Measurements from ENCODE around the gene TIPARP. TPM values are rescaled to one million over a fixed set of nuclear protein-coding genes. Genes with fewer than 3 reads are reported as not detected.

The TIPARP gene
- total and polyA plus RNA-seq, 12 donors: 13.8 to 74.6 (median 23.1) TPM

DNA sequence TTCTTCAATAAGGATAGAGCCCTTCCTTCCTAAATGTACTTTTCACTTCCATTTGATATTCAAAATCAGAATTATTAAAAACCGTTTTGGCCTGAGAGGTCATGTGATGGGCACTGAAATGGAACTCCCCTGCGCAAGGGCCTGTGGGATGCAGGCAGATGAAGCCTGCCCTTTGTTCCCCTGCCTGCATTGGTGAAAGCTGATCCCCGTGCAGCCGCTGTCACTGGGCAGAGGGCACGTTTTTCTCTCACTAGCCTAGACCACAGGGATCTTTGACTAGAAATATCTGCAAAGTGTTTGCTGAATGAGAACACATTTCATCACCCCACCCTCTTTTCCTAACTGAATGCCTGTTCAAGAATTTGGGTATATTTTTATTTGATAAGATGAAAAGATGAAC lies 74.9 kb downstream of the TIPARP start:
- H3K4me1 ChIP-seq: peaks cover 0 to 15% (median 4%) of the 10 kb centered on the region in 9 donors
- H3K4me3 ChIP-seq: no peak overlapping the region
- H3K27ac ChIP-seq: no peak overlapping the region
- ATAC-seq: no peak
- TF ChIP-seq CTCF (IDR thresholded peaks at IDR 0.05): no peak
- no peaks in the 10 kb centered on the region for H3K36me3 ChIP-seq
- intact Hi-C loops (cut with DNase I): no loop called here
- H3K9me3 ChIP-seq: peaks cover 0 to 9% (median 0%) of the 10 kb centered on the region in 11 donors
- DNase-seq: no peak
- WGBS, 2 donors: 45 to 60% methylated on average over 5 of the region's 5 CpGs
- peaks cover 0 to 9% (median 0%) of the 10 kb centered on the region in 7 donors for H3K27me3 ChIP-seq

DNA sequence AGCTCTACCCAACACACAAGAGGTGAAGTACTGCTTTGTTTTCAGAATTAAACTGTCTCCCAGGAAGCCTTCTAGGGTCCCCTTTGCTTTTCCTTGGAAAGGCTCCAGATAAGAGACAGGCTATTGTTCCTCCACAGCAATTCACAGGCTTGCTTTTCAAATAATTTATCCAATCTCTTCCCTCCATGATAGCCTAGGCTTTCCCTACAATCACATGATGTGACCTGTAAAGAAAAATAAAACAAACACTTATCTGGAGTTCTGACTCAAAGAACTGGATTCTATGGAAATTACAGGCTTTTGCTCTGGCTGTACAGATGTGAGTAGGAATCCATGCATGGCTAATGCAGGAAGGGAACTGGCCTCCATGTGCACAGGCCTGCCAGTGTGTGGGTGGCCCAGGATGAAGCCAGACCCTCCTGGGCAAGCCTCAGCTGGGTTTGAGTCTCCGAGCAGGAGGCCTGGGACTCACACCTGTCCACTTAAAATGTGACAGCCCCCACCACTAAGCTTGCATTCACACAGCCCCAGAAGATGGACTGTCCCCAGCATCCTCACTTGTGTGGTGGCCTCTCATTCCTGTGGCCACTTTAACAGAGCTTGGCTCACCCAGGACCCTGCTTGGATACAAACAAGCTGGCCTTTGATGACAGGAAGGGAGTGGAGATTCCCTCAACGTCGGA lies 75.9 kb downstream of the TIPARP start:
- peak in 3 of 8 donors; percentile 30 to 42 (median 31) for ATAC-seq
- no peak for DNase-seq

GRCh38 chr3:156750874-156751245 lies 76.5 kb downstream of the TIPARP start:
- no peak for DNase-seq
- TF ChIP-seq CTCF (IDR thresholded peaks at IDR 0.05): no peak
- intact Hi-C loops (cut with DNase I): no loop called here
- peaks cover 0 to 9% (median 0%) of the 10 kb centered on the region in 7 donors for H3K27me3 ChIP-seq
- H3K36me3 ChIP-seq: no peaks in the 10 kb centered on the region
- peak overlapping the region in 5 of 10 donors; percentile 15 to 40 (median 22) for H3K27ac ChIP-seq
- WGBS, 2 donors: 36 to 52% methylated on average over 4 of the region's 4 CpGs
- peak in 3 of 8 donors; percentile 14 to 24 (median 14) for ATAC-seq
- peaks cover 0 to 9% (median 0%) of the 10 kb centered on the region in 11 donors for H3K9me3 ChIP-seq
- peak overlapping the region in 3 of 10 donors; percentile 1 to 24 (median 3) for H3K4me3 ChIP-seq
- peaks cover 0 to 15% (median 4%) of the 10 kb centered on the region in 9 donors for H3K4me1 ChIP-seq

More for the DNA sequence above, 75.9 kb downstream of the TIPARP start:
- TF ChIP-seq CTCF (IDR thresholded peaks at IDR 0.05): no peak
- Histone ChIP-seq H3K9me3 (peaks cover 0 to 9% (median 0%) of the 10 kb centered on the region in 11 donors), H3K4me3 (peak overlapping the region in 1 of 10 donors; percentile 3), H3K36me3 (no peaks in the 10 kb centered on the region), H3K4me1 (peaks cover 0 to 15% (median 4%) of the 10 kb centered on the region in 9 donors), H3K27ac (peak overlapping the region in 4 of 10 donors; percentile 15 to 29 (median 21)), H3K27me3 (peaks cover 0 to 9% (median 0%) of the 10 kb centered on the region in 7 donors)
- intact Hi-C loops (cut with DNase I): no loop called here
- WGBS, 2 donors: 27 to 32% methylated on average over 3 of the region's 3 CpGs

DNA sequence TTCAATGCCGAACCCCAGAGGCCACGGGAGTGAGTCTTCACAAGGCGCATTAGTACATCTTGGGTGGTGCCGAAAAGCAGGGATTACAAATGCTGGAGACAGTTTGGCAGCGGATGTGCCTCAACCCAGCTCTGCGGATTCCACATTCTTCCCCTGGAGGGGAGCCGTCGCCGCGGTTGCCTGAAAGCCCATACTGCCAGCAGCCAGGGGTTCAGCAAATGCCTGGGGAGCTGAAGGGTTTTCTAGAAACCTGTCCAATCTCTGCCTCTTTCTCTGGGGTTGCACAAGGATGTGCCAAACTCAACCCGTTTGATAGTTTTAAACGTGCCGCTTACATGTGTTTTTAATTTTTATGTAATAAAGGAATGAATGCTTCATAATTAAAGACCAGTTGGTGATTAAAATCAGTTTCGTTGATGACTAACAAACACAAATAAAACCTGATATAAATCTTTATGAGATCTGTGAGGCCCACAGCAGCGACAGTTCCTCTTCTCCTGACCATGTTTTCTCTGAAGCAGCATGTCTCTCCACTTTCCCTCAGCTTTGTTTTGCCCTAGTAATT lies 77.2 kb downstream of the TIPARP start:
- H3K4me1 ChIP-seq: peaks cover 0 to 15% (median 4%) of the 10 kb centered on the region in 9 donors
- no peak for TF ChIP-seq CTCF (IDR thresholded peaks at IDR 0.05)
- peaks cover 0 to 9% (median 0%) of the 10 kb centered on the region in 11 donors for H3K9me3 ChIP-seq
- no peaks in the 10 kb centered on the region for H3K36me3 ChIP-seq
- peak overlapping the region in 3 of 10 donors; percentile 15 to 40 (median 29) for H3K27ac ChIP-seq
- peak overlapping the region in 5 of 10 donors; percentile 1 to 31 (median 20) for H3K4me3 ChIP-seq
- intact Hi-C loops (cut with DNase I): no loop called here
- DNase-seq (peak; percentile 10 to 49), ATAC-seq (peak in 7 of 8 donors; percentile 30 to 81 (median 70))
- 35 to 38% methylated on average over 15 of the region's 15 CpGs for WGBS, 2 donors
- peaks cover 0 to 9% (median 0%) of the 10 kb centered on the region in 7 donors for H3K27me3 ChIP-seq

Other genes with a start within 250 kb of the TIPARP start
- 100 to 1,000 TPM; 172 to 256 (median 216) TPM for gene SSR3, start 119.5 kb upstream of the TIPARP start, total RNA-seq
- 100 to 1,000 TPM in 1 of 2 donors, 10 to 100 TPM in 1; 75.8 to 602 TPM for gene SSR3, start 119.5 kb upstream of the TIPARP start, polyA plus RNA-seq
- 1 to 10 TPM in 4 of 10 donors, under 1 TPM in 6; 0.17 to 3.0 (median 0.92) TPM for gene LEKR1, start 151.8 kb downstream of the TIPARP start, total RNA-seq
- under 1 TPM; 0.22 to 0.37 TPM for gene LEKR1, start 151.8 kb downstream of the TIPARP start, polyA plus RNA-seq

Measured in heart right ventricle (tissue), 16 donors.